Measurements from ENCODE around the gene P3H2. TPM values are rescaled to one million over a fixed set of nuclear protein-coding genes. Genes with fewer than 3 reads are reported as not detected.
"Not testable (repeated sequence)": the region's sequence is repeated elsewhere in the genome, so short reads cannot be mapped to it uniquely, and the experiment has no call there.

The P3H2 gene
- total and polyA plus RNA-seq, 2 experiments from 2014 or later = 56.7 to 56.8 TPM

- Histone ChIP-seq H3K9me3 (ENCODE audit: low read depth) (no peaks in the 10 kb centered on the region), H3K36me3 (no peaks in the 10 kb centered on the region), H3K27me3 (no peaks in the 10 kb centered on the region), H3K4me3 (no peak overlapping the region), H3K4me1 (ENCODE audit: low read depth) (peaks cover 33% of the 10 kb centered on the region), H3K27ac (peak overlapping the region; percentile 9)
- DNase-seq (ENCODE audit: low read depth in 1 of 2, low spot score in 1 of 2) = no peak
- no peak for TF ChIP-seq CTCF (IDR thresholded peaks at IDR 0.05; ENCODE audit: low read depth, low read length)
Measured at GRCh38 chr3:190084983-190085382, 35.7 kb downstream of the P3H2 start.

DNA sequence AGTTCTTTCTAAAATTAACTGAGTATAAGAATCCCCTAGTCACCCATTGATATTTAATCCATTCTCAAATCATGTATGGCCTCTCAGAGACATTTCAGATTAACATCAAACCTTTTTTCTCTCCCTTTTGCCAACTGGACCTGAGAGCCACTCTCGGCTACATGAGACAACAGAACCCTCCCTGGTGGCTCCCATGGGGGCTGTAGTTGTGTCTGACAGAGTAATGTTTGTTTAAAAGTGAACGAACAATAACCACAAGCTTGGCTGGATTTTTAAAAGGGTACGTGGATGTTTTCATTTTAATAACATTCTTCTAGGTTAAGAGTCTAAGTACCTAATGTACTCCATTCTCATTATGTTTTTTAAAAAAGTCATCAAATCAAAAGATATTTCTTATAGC is 37.1 kb downstream of the P3H2 start:
- Histone ChIP-seq H3K36me3 (no peaks in the 10 kb centered on the region), H3K4me1 (ENCODE audit: low read depth) (peaks cover 33% of the 10 kb centered on the region), H3K27me3 (no peaks in the 10 kb centered on the region), H3K9me3 (ENCODE audit: low read depth) (no peaks in the 10 kb centered on the region), H3K4me3 (no peak overlapping the region), H3K27ac (no peak overlapping the region)
- no peak for DNase-seq (ENCODE audit: low read depth in 1 of 2, low spot score in 1 of 2)
- TF ChIP-seq CTCF (IDR thresholded peaks at IDR 0.05; ENCODE audit: low read depth, low read length) = no peak

DNA sequence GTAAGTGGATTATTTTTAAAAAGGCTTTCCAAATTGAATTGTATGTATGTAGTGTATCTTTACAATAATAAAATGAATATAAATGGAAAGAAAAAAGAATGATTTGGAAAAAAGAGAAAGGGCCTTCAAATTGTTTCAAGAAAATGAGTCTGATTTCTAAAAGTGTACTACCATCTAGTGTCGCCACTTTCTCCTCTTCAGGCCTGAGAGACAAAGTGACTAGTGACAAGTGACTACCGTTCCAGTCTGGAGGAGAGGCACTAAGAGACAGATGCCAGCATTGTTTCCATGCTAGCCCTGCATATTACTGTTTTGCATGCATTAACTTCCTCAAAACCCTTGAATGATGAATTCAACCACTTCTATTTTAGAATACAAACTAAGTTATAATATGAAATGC is 39.3 kb downstream of the P3H2 start:
- Histone ChIP-seq H3K4me3 (no peak overlapping the region), H3K27ac (peak overlapping the region; percentile 52), H3K36me3 (no peaks in the 10 kb centered on the region), H3K4me1 (ENCODE audit: low read depth) (peaks cover 38% of the 10 kb centered on the region), H3K9me3 (ENCODE audit: low read depth) (no peaks in the 10 kb centered on the region), H3K27me3 (no peaks in the 10 kb centered on the region)
- TF ChIP-seq CTCF (IDR thresholded peaks at IDR 0.05; ENCODE audit: low read depth, low read length) = no peak
- DNase-seq (ENCODE audit: low read depth in 1 of 2, low spot score in 1 of 2) = peak in 1 of 2 donors; percentile 58

- H3K4me1 ChIP-seq (ENCODE audit: low read depth) = peaks cover 31% of the 10 kb centered on the region
- not testable (repeated sequence) for H3K27me3 ChIP-seq; H3K36me3 ChIP-seq; DNase-seq (ENCODE audit: low read depth in 1 of 2, low spot score in 1 of 2); H3K27ac ChIP-seq; H3K4me3 ChIP-seq; H3K9me3 ChIP-seq (ENCODE audit: low read depth)
Measured at GRCh38 chr3:190079173-190079572, 41.5 kb downstream of the P3H2 start.

- DNase-seq (ENCODE audit: low read depth in 1 of 2, low spot score in 1 of 2) = no peak
- Histone ChIP-seq H3K9me3 (ENCODE audit: low read depth) (no peaks in the 10 kb centered on the region), H3K36me3 (no peaks in the 10 kb centered on the region), H3K4me3 (no peak overlapping the region), H3K4me1 (ENCODE audit: low read depth) (peaks cover 36% of the 10 kb centered on the region), H3K27me3 (no peaks in the 10 kb centered on the region), H3K27ac (no peak overlapping the region)
- no peak for TF ChIP-seq CTCF (IDR thresholded peaks at IDR 0.05; ENCODE audit: low read depth, low read length)
Measured at GRCh38 chr3:190077395-190078045, 43.2 kb downstream of the P3H2 start.

- peak; percentile 66 to 94 for DNase-seq (ENCODE audit: low read depth in 1 of 2, low spot score in 1 of 2)
- no peak for TF ChIP-seq CTCF (IDR thresholded peaks at IDR 0.05; ENCODE audit: low read depth, low read length)
- H3K4me1 ChIP-seq (ENCODE audit: low read depth) = peaks cover 35% of the 10 kb centered on the region
- no peaks in the 10 kb centered on the region for H3K9me3 ChIP-seq (ENCODE audit: low read depth)
- no peak overlapping the region for H3K4me3 ChIP-seq
- no peaks in the 10 kb centered on the region for H3K36me3 ChIP-seq
- peak overlapping the region; percentile 55 for H3K27ac ChIP-seq
- no peaks in the 10 kb centered on the region for H3K27me3 ChIP-seq
Measured at GRCh38 chr3:190076601-190077394, 43.9 kb downstream of the P3H2 start.

Measured in cardiac muscle cell (in vitro differentiated cells and primary cell).